Measurements from ENCODE around the gene MRPL23.

The MRPL23 gene

GRCh38 chr11:1947592-1948237 lies 583 bp downstream of the MRPL23 start:
- Histone ChIP-seq H3K79me2 (ENCODE audit: insufficient read depth, low read length) (no peaks in the 10 kb centered on the region), H3F3A (ENCODE audit: low read depth) (no peaks in the 10 kb centered on the region), H3K36me3 (ENCODE audit: insufficient read depth, low read length) (no peaks in the 10 kb centered on the region), H3K4me2 (ENCODE audit: low read depth, low read length, poor library complexity, severe bottlenecking) (no peak overlapping the region), H3K9ac (ENCODE audit: low read depth, low read length, poor library complexity, severe bottlenecking) (no peak overlapping the region), H2AFZ (ENCODE audit: low read length) (no peak overlapping the region), H3K9me3 (ENCODE audit: insufficient read depth, low read depth, low read length) (no peaks in the 10 kb centered on the region), H3K4me3 (ENCODE audit: low read length, poor library complexity, severe bottlenecking) (no peak overlapping the region), H4K20me1 (ENCODE audit: insufficient read depth, low read length, poor library complexity, severe bottlenecking) (no peaks in the 10 kb centered on the region), H3K9me2 (replicated peaks; ENCODE audit: low read depth, low read length) (no peaks in the 10 kb centered on the region), H3K27me3 (ENCODE audit: insufficient read depth, low read length, poor library complexity, severe bottlenecking) (no peaks in the 10 kb centered on the region), H3K4me1 (ENCODE audit: insufficient read depth, low read length, poor library complexity, severe bottlenecking) (no peaks in the 10 kb centered on the region)
- TF ChIP-seq EZH2phosphoT487 (IDR thresholded peaks at IDR 0.05; ENCODE audit: borderline replicate concordance) (no peak), CTCF (conservative IDR thresholded peaks at IDR 0.05; ENCODE audit: low read length) (no peak)

- Histone ChIP-seq H4K20me1 (ENCODE audit: insufficient read depth, low read length, poor library complexity, severe bottlenecking) (no peaks in the 10 kb centered on the region), H3K27me3 (ENCODE audit: insufficient read depth, low read length, poor library complexity, severe bottlenecking) (no peaks in the 10 kb centered on the region), H3K9me2 (replicated peaks; ENCODE audit: low read depth, low read length) (no peaks in the 10 kb centered on the region), H3K4me1 (ENCODE audit: insufficient read depth, low read length, poor library complexity, severe bottlenecking) (no peaks in the 10 kb centered on the region), H3K9me3 (ENCODE audit: insufficient read depth, low read depth, low read length) (no peaks in the 10 kb centered on the region), H3F3A (ENCODE audit: low read depth) (no peaks in the 10 kb centered on the region), H3K79me2 (ENCODE audit: insufficient read depth, low read length) (no peaks in the 10 kb centered on the region), H3K4me3 (ENCODE audit: low read length, poor library complexity, severe bottlenecking) (no peak overlapping the region), H3K9ac (ENCODE audit: low read depth, low read length, poor library complexity, severe bottlenecking) (no peak overlapping the region), H3K4me2 (ENCODE audit: low read depth, low read length, poor library complexity, severe bottlenecking) (no peak overlapping the region), H3K36me3 (ENCODE audit: insufficient read depth, low read length) (no peaks in the 10 kb centered on the region), H2AFZ (ENCODE audit: low read length) (no peak overlapping the region)
- TF ChIP-seq CTCF (conservative IDR thresholded peaks at IDR 0.05; ENCODE audit: low read length) (no peak), EZH2phosphoT487 (IDR thresholded peaks at IDR 0.05; ENCODE audit: borderline replicate concordance) (no peak)
These were observed 1.3 kb downstream of the MRPL23 start for GRCh38 chr11:1948389-1948788.

- Histone ChIP-seq H3K27me3 (ENCODE audit: insufficient read depth, low read length, poor library complexity, severe bottlenecking) (no peaks in the 10 kb centered on the region), H3K9me2 (replicated peaks; ENCODE audit: low read depth, low read length) (no peaks in the 10 kb centered on the region), H3K36me3 (ENCODE audit: insufficient read depth, low read length) (no peaks in the 10 kb centered on the region), H3K4me1 (ENCODE audit: insufficient read depth, low read length, poor library complexity, severe bottlenecking) (no peaks in the 10 kb centered on the region), H3K79me2 (ENCODE audit: insufficient read depth, low read length) (no peaks in the 10 kb centered on the region), H3K9me3 (ENCODE audit: insufficient read depth, low read depth, low read length) (no peaks in the 10 kb centered on the region), H3K4me2 (ENCODE audit: low read depth, low read length, poor library complexity, severe bottlenecking) (no peak overlapping the region), H3K4me3 (ENCODE audit: low read length, poor library complexity, severe bottlenecking) (no peak overlapping the region), H2AFZ (ENCODE audit: low read length) (no peak overlapping the region), H4K20me1 (ENCODE audit: insufficient read depth, low read length, poor library complexity, severe bottlenecking) (no peaks in the 10 kb centered on the region), H3K9ac (ENCODE audit: low read depth, low read length, poor library complexity, severe bottlenecking) (no peak overlapping the region), H3F3A (ENCODE audit: low read depth) (no peaks in the 10 kb centered on the region)
- TF ChIP-seq EZH2phosphoT487 (IDR thresholded peaks at IDR 0.05; ENCODE audit: borderline replicate concordance) (no peak), CTCF (conservative IDR thresholded peaks at IDR 0.05; ENCODE audit: low read length) (no peak)
These were observed 2.2 kb downstream of the MRPL23 start for GRCh38 chr11:1949302-1949701.

Measured in Loucy (cell line).